A673 (cell line): ENCODE data around the gene MAP7. TPM values are rescaled to one million over a fixed set of nuclear protein-coding genes. Genes with fewer than 3 reads are reported as not detected.

ENCODE experiments used
- BruUV-seq: library from RNA; stranded (reverse); fragments of 400-500 nt; replicated peaks from 2 replicates; lab custom pipeline; 2021; lab: Mats Ljungman, UMichigan
- CTCF ChIA-PET: fragments of 300-600 bp; sonication (Branson Sonifier 250); formaldehyde crosslinking; loops from one replicate; lab custom pipeline; 2022; ENCODE audit warnings: antibody characterized with exemption; lab: Charles Lee
- POLR2A ChIA-PET: fragments of 300-600 bp; sonication (Branson Sonifier 250); formaldehyde crosslinking; loops from one replicate; lab custom pipeline; 2022; ENCODE audit warnings: antibody characterized with exemption; ENCODE audit not compliant: low non-redundant PET; lab: Charles Lee
- DNase-seq: peaks from one replicate; pipeline ENCODE4 v3.0.0-alpha.2; 2015; ENCODE audit warnings: low spot score
- H3K27ac ChIP-seq: fragments of 200-600 bp; sonication (generic); 2 replicates; pipeline ENCODE4 v1.5.1; 2016; ENCODE audit warnings: mixed run types, low read depth, mild to moderate bottlenecking, mixed read lengths, antibody characterized with exemption, low read length; ENCODE audit not compliant: poor library complexity, severe bottlenecking
- H3K27me3 ChIP-seq: fragments of 200-600 bp; sonication (generic); replicated peaks from 2 replicates; pipeline ENCODE4 v1.6.1; 2017; ENCODE audit warnings: mixed run types, low read depth, mild to moderate bottlenecking, mixed read lengths, antibody characterized with exemption, low read length; ENCODE audit not compliant: insufficient read depth, poor library complexity
- H3K36me3 ChIP-seq: fragments of 200-600 bp; sonication (generic); 2 replicates; pipeline ENCODE4 v1.6.1; 2016; ENCODE audit warnings: mixed run types, mild to moderate bottlenecking, mixed read lengths, antibody characterized with exemption, low read length; ENCODE audit not compliant: insufficient read depth, poor library complexity, severe bottlenecking
- H3K4me1 ChIP-seq: fragments of 200-600 bp; sonication (generic); 2 replicates; pipeline ENCODE4 v1.6.1; 2017; ENCODE audit warnings: mixed run types, mild to moderate bottlenecking, mixed read lengths, antibody characterized with exemption, low read length; ENCODE audit not compliant: insufficient read depth, poor library complexity, severe bottlenecking
- H3K4me3 ChIP-seq: fragments of 200-600 bp; sonication (generic); 2 replicates; pipeline ENCODE4 v1.5.1; 2016; ENCODE audit warnings: low read depth, mixed run types, mild to moderate bottlenecking, mixed read lengths, low read length; ENCODE audit not compliant: poor library complexity, severe bottlenecking
- H3K9me3 ChIP-seq: fragments of 200-600 bp; sonication (generic); 2 replicates; pipeline ENCODE4 v1.6.1; 2016; ENCODE audit warnings: mixed run types, low read depth, mild to moderate bottlenecking, mixed read lengths, antibody characterized with exemption, low read length; ENCODE audit not compliant: poor library complexity, severe bottlenecking
- EZH2 ChIP-seq: fragments of 200-600 bp; sonication (generic); IDR thresholded peaks from 2 replicates; pipeline ENCODE4 v1.6.1; 2017; ENCODE audit warnings: borderline replicate concordance, low read depth, mild to moderate bottlenecking, mixed read lengths, antibody characterized with exemption, low read length; ENCODE audit not compliant: poor library complexity, severe bottlenecking
- intact Hi-C: fragments of 100-400 bp; cut with micrococcal nuclease; formaldehyde crosslinking; loops from one replicate; pipeline ENCODE4 v1.10.0; 2022; ENCODE audit not compliant: unreplicated experiment
- total RNA-seq: library from RNA; stranded (reverse); gene quantifications from 2 replicates; pipeline ENCODE4 v1.2.3, GENCODE V29; 2021
- TF ChIP-seq, protein P1 (sequence below): fragments of 300-800, 200-600 bp; sonication (generic); conservative IDR thresholded peaks from 2 replicates; pipeline ENCODE4 v1.5.1; 2017; ENCODE audit warnings: low read depth, mild to moderate bottlenecking, antibody characterized with exemption, low read length, moderate library complexity, mixed read lengths

The MAP7 gene
- total RNA-seq, 1 experiment from 2014 or later, result 0.09 TPM

DNA sequence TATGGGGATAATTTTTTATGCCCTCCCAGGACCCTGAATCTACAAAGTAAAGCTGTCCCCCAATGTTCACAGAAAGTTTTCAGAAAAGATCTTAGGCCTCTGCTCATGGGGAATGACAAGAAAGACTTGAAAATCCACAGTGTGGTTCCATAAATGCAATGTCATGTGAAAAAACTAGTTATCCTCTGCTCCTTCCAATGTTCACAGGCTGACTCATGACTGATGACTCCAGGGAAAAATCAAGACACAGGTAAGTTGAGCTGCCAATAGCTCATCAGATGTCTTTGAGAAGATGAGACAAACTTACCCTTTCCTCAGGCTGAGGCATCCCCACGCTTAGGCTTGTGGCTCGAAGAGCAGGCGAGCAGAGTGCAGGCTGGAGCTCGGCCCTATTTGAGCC, 245.8 kb downstream of the MAP7 start:
- TF ChIP-seq, protein P1, sequence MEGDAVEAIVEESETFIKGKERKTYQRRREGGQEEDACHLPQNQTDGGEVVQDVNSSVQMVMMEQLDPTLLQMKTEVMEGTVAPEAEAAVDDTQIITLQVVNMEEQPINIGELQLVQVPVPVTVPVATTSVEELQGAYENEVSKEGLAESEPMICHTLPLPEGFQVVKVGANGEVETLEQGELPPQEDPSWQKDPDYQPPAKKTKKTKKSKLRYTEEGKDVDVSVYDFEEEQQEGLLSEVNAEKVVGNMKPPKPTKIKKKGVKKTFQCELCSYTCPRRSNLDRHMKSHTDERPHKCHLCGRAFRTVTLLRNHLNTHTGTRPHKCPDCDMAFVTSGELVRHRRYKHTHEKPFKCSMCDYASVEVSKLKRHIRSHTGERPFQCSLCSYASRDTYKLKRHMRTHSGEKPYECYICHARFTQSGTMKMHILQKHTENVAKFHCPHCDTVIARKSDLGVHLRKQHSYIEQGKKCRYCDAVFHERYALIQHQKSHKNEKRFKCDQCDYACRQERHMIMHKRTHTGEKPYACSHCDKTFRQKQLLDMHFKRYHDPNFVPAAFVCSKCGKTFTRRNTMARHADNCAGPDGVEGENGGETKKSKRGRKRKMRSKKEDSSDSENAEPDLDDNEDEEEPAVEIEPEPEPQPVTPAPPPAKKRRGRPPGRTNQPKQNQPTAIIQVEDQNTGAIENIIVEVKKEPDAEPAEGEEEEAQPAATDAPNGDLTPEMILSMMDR, result no peak
- POLR2A ChIA-PET, result no interaction called here
- no TSS peak for BruUV-seq

DNA sequence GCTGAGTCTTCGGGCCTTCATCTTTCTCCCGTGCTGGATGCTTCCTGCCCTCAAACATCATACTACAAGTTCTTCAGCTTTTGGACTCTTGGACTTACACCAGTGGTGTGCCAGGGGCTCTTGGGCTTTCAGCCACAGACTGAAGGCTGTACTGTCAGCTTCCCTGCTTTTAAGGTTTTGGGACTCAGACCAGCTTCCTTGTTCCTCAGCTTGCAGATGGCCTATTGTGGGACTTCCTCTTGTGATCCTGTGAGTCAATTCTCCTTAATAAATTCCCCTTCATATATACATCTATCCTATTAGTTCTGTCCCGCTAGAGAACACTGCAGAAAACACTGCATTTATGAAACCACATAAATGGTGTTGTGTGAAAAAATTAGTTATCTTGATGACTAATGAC, 246.7 kb downstream of the MAP7 start:
- no peak for DNase-seq
- Histone ChIP-seq H3K27ac (no peak overlapping the region), H3K4me3 (no peak overlapping the region), H3K4me1 (no peaks in the 10 kb centered on the region), H3K36me3 (no peaks in the 10 kb centered on the region), H3K27me3 (no peaks in the 10 kb centered on the region), H3K9me3 (no peaks in the 10 kb centered on the region)
- no TSS peak for BruUV-seq
- no peak for TF ChIP-seq EZH2
- TF ChIP-seq, protein P1, result no peak
- POLR2A ChIA-PET, result no interaction called here
- intact Hi-C loops, result no loop called here
- CTCF ChIA-PET, result no interaction called here

More for the DNA sequence above, 245.8 kb downstream of the MAP7 start:
- intact Hi-C loops, result no loop called here
- H3K9me3 ChIP-seq, result no peaks in the 10 kb centered on the region
- H3K27me3 ChIP-seq, result no peaks in the 10 kb centered on the region
- no peaks in the 10 kb centered on the region for H3K36me3 ChIP-seq
- H3K4me3 ChIP-seq, result no peak overlapping the region
- no peaks in the 10 kb centered on the region for H3K4me1 ChIP-seq
- H3K27ac ChIP-seq, result no peak overlapping the region
- CTCF ChIA-PET, result no interaction called here
- no peak for DNase-seq

DNA sequence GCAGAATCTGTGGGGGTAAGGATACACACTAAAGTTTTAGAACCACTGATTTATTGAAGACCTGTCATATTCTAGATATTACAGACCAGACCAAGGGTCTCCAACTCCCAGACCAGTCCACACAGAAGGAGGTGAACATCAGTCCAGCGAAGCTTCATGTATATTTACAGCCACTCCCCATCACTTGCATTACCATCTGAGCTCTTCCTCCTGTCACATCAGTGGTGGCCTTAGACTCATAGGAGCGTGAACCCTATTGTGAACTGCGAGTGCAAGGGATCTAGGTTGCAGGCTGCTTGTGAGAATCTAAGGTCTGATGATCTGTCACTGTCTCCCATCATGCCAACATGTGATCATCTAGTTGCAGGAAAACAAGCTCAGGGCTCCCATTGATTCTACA, 255.6 kb downstream of the MAP7 start:
- Histone ChIP-seq H3K36me3 (no peaks in the 10 kb centered on the region), H3K27ac (no peak overlapping the region), H3K27me3 (no peaks in the 10 kb centered on the region), H3K9me3 (no peaks in the 10 kb centered on the region), H3K4me1 (peaks cover 9% of the 10 kb centered on the region), H3K4me3 (no peak overlapping the region)
- ChIA-PET CTCF (no interaction called here), POLR2A (no interaction called here)
- DNase-seq, result no peak
- intact Hi-C loops, result no loop called here
- TF ChIP-seq EZH2, result no peak
- TF ChIP-seq, protein P1, result no peak
- BruUV-seq, result no TSS peak

Other genes starting within 250 kb of the MAP7 start
- 4.9 and 5.4 TPM in 2 replicates for gene MAP3K5, start 242.1 kb upstream of the MAP7 start, total RNA-seq